T-helper 17 cell (primary cell): ENCODE results near the gene ST3GAL4. TPM values are rescaled to one million over a fixed set of nuclear protein-coding genes. Genes with fewer than 3 reads are reported as not detected.

ENCODE experiments used
- ATAC-seq: fragments of 150-1000 bp; cut with Tn5 transposase; 2 replicates; pipeline ENCODE4 v1.10.0; 2021; ENCODE audit warnings: mild to moderate bottlenecking, moderate library complexity
- DNase-seq, 3 donors: peaks; one replicate each; pipeline versions ENCODE4 v3.0.0 to v3.0.0-alpha.2; 2020 to 2021
- H3K9me3 ChIP-seq: one replicate; pipeline ENCODE4 v1.7.0; 2013; ENCODE audit warnings: low read length, mild to moderate bottlenecking; ENCODE audit not compliant: control insufficient read depth, poor library complexity, severe bottlenecking
- H3K27ac Mint-ChIP-seq: one replicate; pipeline ENCODE4 v1.8.0; 2022; ENCODE audit warnings: mild to moderate bottlenecking, moderate library complexity, mixed read lengths
- H3K27me3 Mint-ChIP-seq: one replicate; pipeline ENCODE4 v1.8.0; 2022; ENCODE audit warnings: mixed read lengths
- H3K36me3 Mint-ChIP-seq: one replicate; pipeline ENCODE4 v1.8.0; 2022; ENCODE audit warnings: low read depth, mixed read lengths
- H3K4me1 Mint-ChIP-seq: one replicate; pipeline ENCODE4 v1.8.0; 2022; ENCODE audit warnings: mild to moderate bottlenecking, mixed read lengths
- H3K4me3 Mint-ChIP-seq: one replicate; pipeline ENCODE4 v1.8.0; 2022; ENCODE audit warnings: mild to moderate bottlenecking, moderate library complexity, mixed read lengths
- total RNA-seq, 4 donors: library from RNA in 2 of 4; stranded (reverse) in 2 of 4; gene quantifications; one replicate each; pipeline ENCODE4 v1.2.3 and lab custom pipeline; 2022 to 2026

ST3GAL4 gene
- total RNA-seq, 2 donors from 2014 or later = 3.0 to 4.8 TPM

DNA sequence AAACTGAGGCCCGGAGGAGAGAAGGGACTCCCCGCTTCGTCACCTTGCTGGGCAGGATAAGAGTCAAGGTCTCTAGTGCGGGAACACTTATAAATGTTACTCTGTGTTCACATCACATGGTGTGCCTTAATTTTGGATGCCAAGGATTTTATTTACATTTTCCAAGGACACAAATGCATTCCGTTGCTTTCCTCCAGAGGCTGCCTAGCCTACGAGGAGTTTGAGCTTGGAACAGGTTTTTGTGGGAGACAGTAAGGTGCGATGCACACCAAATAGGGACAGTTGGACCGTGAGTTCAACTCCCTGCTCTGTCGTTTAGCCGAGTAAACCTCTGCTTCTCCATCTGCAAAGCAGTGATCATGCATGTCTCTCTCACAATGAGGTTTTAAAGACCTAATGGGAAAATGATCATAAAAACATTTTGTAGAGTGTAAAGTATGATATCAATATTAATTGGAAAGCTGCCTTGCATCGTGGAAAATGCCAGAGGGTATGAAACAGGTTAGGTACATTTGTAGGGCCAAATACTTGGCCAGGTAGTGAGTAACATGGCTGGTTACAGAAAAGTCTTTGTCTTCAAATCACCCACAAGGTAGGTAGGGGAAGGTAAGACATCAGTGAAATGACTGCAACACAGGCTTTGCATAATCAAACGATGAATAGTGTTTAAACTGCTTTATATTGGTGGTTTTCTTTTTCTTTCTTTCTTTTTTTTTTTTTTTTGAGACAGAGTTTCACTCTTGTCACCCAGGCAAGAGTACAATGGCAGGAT lies 61.8 kb downstream of the ST3GAL4 start:
- H3K36me3 Mint-ChIP-seq = no peaks in the 10 kb centered on the region
- no peak for DNase-seq
- peak overlapping the region; percentile 8 for H3K27ac Mint-ChIP-seq
- ATAC-seq = no peak
- no peaks in the 10 kb centered on the region for H3K9me3 ChIP-seq
- H3K4me1 Mint-ChIP-seq = peaks cover 8% of the 10 kb centered on the region
- H3K27me3 Mint-ChIP-seq = no peaks in the 10 kb centered on the region
- peak overlapping the region; percentile 75 for H3K4me3 Mint-ChIP-seq

DNA sequence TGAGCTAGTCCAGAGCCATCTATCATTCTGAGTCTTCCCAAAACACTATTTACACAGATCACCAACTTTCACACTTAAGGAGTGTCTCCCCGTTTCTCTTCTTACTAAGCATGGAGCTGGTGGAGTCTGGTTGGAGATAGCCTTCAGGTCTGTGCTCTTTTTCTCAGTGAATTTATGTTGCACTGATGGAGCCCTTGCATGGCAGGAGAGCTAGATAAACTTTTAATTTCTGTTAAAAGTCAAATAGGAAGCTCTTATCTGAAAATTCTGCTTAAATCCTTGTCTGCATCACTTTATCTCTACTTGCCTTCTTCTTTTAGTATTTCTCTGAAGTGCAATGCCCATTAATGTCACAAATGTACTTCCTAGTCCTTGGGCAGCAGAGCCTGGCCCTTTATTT lies 63.4 kb downstream of the ST3GAL4 start:
- H3K4me3 Mint-ChIP-seq = no peak overlapping the region
- DNase-seq (no peak), ATAC-seq (no peak)
- H3K27me3 Mint-ChIP-seq = peaks cover 5% of the 10 kb centered on the region
- H3K9me3 ChIP-seq = no peaks in the 10 kb centered on the region
- no peak overlapping the region for H3K27ac Mint-ChIP-seq
- H3K36me3 Mint-ChIP-seq = no peaks in the 10 kb centered on the region
- peaks cover 8% of the 10 kb centered on the region for H3K4me1 Mint-ChIP-seq

- H3K4me1 Mint-ChIP-seq = peaks cover 11% of the 10 kb centered on the region
- H3K4me3 Mint-ChIP-seq = no peak overlapping the region
- H3K27ac Mint-ChIP-seq = no peak overlapping the region
- H3K27me3 Mint-ChIP-seq = peaks cover 11% of the 10 kb centered on the region
- no peak for DNase-seq
- no peak for ATAC-seq
- no peaks in the 10 kb centered on the region for H3K9me3 ChIP-seq
- peaks cover 3% of the 10 kb centered on the region for H3K36me3 Mint-ChIP-seq
Measured at GRCh38 chr11:126419801-126420697, 64.6 kb downstream of the ST3GAL4 start.

DNA sequence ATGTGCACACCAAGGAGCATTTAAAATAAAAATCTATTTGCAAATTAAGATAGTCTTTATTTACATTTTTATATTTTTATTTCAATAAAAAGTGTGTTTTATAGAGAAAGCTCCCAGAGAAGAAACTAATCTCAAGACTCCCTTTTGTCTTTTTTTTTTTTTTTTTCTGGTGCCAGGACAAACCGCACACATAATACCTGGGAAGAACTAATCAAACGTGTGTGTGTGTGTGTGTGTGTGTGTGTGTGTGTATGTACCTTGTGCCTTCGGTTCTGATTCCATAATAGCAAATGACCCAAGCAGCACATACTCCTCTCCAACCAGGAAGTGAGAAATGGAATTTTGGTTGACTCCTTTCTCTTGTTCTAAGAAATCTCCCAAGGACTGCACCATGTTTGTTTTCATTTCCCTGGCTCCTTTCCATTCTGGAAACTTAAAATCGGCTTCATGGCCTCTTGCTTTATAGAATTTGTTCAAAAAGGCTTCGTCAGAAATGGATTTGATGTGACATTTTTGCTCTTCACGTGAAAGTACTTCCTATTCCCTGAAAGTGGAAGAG lies 65.3 kb downstream of the ST3GAL4 start:
- Mint-ChIP-seq H3K27me3 (peaks cover 12% of the 10 kb centered on the region), H3K4me1 (peaks cover 12% of the 10 kb centered on the region), H3K27ac (no peak overlapping the region), H3K36me3 (peaks cover 3% of the 10 kb centered on the region), H3K4me3 (no peak overlapping the region)
- DNase-seq = no peak
- H3K9me3 ChIP-seq = no peaks in the 10 kb centered on the region
- no peak for ATAC-seq

DNA sequence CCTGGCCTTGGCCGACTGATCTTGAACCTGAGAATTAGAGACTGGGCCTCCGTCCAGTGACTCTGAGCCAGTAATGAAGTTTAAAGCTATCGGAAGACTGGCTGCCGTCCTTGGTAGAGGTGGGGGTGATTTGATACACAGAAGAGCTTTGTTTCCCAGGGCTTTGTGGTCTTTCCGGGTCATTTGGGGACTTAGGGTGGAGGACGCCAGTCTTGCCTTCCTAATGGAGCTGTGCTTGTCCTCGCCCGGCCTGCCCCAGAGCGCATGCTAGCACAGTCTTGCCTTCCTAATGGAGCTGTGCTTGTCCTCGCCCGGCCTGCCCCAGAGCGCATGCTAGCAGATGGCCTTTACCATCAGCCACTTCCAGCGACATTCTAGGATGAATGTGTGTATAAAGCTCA lies 65.8 kb downstream of the ST3GAL4 start:
- H3K4me1 Mint-ChIP-seq = peaks cover 9% of the 10 kb centered on the region
- no peaks in the 10 kb centered on the region for H3K9me3 ChIP-seq
- peaks cover 3% of the 10 kb centered on the region for H3K36me3 Mint-ChIP-seq
- DNase-seq (no peak), ATAC-seq (no peak)
- no peak overlapping the region for H3K4me3 Mint-ChIP-seq
- no peak overlapping the region for H3K27ac Mint-ChIP-seq
- peaks cover 12% of the 10 kb centered on the region for H3K27me3 Mint-ChIP-seq

GRCh38 chr11:126422446-126422845 lies 67.0 kb downstream of the ST3GAL4 start:
- ATAC-seq = no peak
- H3K4me3 Mint-ChIP-seq = no peak overlapping the region
- no peaks in the 10 kb centered on the region for H3K9me3 ChIP-seq
- H3K27ac Mint-ChIP-seq = no peak overlapping the region
- no peak for DNase-seq
- H3K4me1 Mint-ChIP-seq = peaks cover 8% of the 10 kb centered on the region
- H3K36me3 Mint-ChIP-seq = peaks cover 3% of the 10 kb centered on the region
- peaks cover 17% of the 10 kb centered on the region for H3K27me3 Mint-ChIP-seq

DNA sequence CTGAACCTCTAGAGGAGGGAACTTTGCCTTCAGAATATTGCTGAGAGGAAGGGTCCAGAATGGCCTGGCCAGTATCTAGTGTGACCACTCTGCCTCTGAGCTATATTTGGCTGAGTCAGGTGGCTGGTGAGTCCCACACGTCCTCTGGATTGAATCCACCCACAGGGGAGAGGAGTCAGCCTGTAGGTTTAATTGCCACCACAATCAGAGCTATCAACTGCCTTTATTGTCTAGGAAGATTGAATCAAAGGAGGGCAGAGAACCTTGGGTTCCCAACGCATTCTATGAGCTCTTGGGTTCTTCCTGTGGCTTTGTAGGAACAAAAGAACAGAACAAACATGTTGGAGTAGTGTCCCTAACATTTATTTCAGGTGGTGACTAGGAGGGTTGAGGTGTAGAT lies 67.7 kb downstream of the ST3GAL4 start:
- DNase-seq = no peak
- peaks cover 17% of the 10 kb centered on the region for H3K27me3 Mint-ChIP-seq
- peaks cover 3% of the 10 kb centered on the region for H3K36me3 Mint-ChIP-seq
- peaks cover 8% of the 10 kb centered on the region for H3K4me1 Mint-ChIP-seq
- no peak for ATAC-seq
- H3K27ac Mint-ChIP-seq = no peak overlapping the region
- no peak overlapping the region for H3K4me3 Mint-ChIP-seq
- H3K9me3 ChIP-seq = no peaks in the 10 kb centered on the region

GRCh38 chr11:126423743-126424142 lies 68.3 kb downstream of the ST3GAL4 start:
- H3K4me3 Mint-ChIP-seq = no peak overlapping the region
- peaks cover 3% of the 10 kb centered on the region for H3K36me3 Mint-ChIP-seq
- ATAC-seq (no peak), DNase-seq (no peak)
- no peak overlapping the region for H3K27ac Mint-ChIP-seq
- H3K4me1 Mint-ChIP-seq = peaks cover 8% of the 10 kb centered on the region
- H3K27me3 Mint-ChIP-seq = peaks cover 17% of the 10 kb centered on the region
- no peaks in the 10 kb centered on the region for H3K9me3 ChIP-seq

- no peak for ATAC-seq
- DNase-seq = no peak
- peaks cover 8% of the 10 kb centered on the region for H3K4me1 Mint-ChIP-seq
Measured at GRCh38 chr11:126424471-126425039, 69.1 kb downstream of the ST3GAL4 start.

DNA sequence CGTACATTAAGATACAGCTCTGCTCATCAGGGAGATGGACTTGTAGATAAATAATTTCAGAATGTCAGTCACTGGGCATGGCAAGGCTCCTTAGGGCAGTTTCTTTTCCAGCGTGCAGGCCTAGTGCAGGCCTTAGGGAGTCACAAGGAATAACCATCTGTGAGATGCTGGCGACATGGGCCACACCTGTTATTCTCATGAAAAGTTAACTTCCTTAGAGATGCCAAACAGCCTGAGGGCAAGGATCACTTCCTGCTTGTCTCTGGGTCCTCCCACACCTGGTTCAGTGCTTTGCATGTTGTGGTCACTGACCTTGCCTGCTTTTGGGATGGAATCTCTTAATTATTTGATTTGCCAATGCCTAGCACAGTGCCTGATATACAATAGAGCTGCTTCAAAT lies 70.6 kb downstream of the ST3GAL4 start:
- ATAC-seq (no peak), DNase-seq (no peak)
- Mint-ChIP-seq H3K4me3 (no peak overlapping the region), H3K27me3 (peaks cover 17% of the 10 kb centered on the region), H3K36me3 (peaks cover 3% of the 10 kb centered on the region), H3K4me1 (peaks cover 5% of the 10 kb centered on the region), H3K27ac (no peak overlapping the region)
- no peaks in the 10 kb centered on the region for H3K9me3 ChIP-seq

More at GRCh38 chr11:126424471-126425039, 69.1 kb downstream of the ST3GAL4 start:
- H3K27ac Mint-ChIP-seq = no peak overlapping the region
- H3K4me3 Mint-ChIP-seq = no peak overlapping the region
- H3K36me3 Mint-ChIP-seq = peaks cover 3% of the 10 kb centered on the region
- peaks cover 17% of the 10 kb centered on the region for H3K27me3 Mint-ChIP-seq
- no peaks in the 10 kb centered on the region for H3K9me3 ChIP-seq

- no peak overlapping the region for H3K4me3 Mint-ChIP-seq
- peaks cover 17% of the 10 kb centered on the region for H3K27me3 Mint-ChIP-seq
- H3K9me3 ChIP-seq = no peaks in the 10 kb centered on the region
- no peak for DNase-seq
- no peak for ATAC-seq
- H3K27ac Mint-ChIP-seq = no peak overlapping the region
- peaks cover 5% of the 10 kb centered on the region for H3K4me1 Mint-ChIP-seq
- H3K36me3 Mint-ChIP-seq = peaks cover 3% of the 10 kb centered on the region
Measured at GRCh38 chr11:126426820-126427749, 71.6 kb downstream of the ST3GAL4 start.

- no peaks in the 10 kb centered on the region for H3K9me3 ChIP-seq
- Mint-ChIP-seq H3K36me3 (no peaks in the 10 kb centered on the region), H3K4me3 (no peak overlapping the region), H3K27me3 (peaks cover 6% of the 10 kb centered on the region), H3K4me1 (no peaks in the 10 kb centered on the region), H3K27ac (no peak overlapping the region)
- DNase-seq (no peak), ATAC-seq (no peak)
Measured at GRCh38 chr11:126430581-126431335, 75.3 kb downstream of the ST3GAL4 start.
